Measurements from ENCODE around the gene PLA2G6. TPM values are rescaled to one million over a fixed set of nuclear protein-coding genes. Genes with fewer than 3 reads are reported as not detected.
A peak's percentile ranks its signal among the peaks of the same experiment; 100 is the strongest.

PLA2G6 gene
- total RNA-seq, 1 donor from 2014 or later, result 52.4 TPM

DNA sequence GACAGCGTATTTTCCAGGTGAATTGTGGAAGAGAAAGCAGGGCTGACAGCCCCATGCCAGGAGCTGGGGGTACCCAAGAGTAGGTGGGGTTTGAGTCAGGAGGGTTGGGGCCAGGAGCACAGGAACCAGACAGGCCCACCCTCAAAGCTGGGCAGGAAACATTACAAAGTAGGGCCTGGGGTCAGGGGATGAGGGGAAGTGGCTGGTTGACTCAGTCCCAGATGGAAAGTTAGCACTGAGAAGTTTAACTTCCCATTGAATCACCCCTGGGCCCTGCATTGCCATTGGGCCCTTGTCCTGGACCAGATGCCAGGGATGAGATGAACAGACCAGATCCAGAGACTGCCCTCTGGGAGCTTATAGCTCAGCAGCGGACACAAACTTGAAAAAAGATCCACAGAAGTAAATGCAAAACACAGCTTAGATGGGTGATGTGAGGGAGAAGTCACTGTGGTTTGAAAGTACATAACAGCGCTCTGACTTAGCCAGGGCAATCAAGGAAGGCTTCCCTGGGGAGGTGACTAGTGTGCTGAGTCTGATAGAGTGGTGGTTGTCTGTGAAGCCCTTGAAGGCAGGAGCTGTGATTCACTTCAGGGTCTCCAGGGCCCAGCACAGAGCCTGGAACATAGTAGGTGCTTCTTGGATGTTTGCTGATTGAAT, 22.4 kb upstream of the PLA2G6 start:
- TF ChIP-seq, protein P1, sequence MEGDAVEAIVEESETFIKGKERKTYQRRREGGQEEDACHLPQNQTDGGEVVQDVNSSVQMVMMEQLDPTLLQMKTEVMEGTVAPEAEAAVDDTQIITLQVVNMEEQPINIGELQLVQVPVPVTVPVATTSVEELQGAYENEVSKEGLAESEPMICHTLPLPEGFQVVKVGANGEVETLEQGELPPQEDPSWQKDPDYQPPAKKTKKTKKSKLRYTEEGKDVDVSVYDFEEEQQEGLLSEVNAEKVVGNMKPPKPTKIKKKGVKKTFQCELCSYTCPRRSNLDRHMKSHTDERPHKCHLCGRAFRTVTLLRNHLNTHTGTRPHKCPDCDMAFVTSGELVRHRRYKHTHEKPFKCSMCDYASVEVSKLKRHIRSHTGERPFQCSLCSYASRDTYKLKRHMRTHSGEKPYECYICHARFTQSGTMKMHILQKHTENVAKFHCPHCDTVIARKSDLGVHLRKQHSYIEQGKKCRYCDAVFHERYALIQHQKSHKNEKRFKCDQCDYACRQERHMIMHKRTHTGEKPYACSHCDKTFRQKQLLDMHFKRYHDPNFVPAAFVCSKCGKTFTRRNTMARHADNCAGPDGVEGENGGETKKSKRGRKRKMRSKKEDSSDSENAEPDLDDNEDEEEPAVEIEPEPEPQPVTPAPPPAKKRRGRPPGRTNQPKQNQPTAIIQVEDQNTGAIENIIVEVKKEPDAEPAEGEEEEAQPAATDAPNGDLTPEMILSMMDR (IDR thresholded peaks at IDR 0.05), result no peak
- Histone ChIP-seq H3K27me3 (no peaks in the 10 kb centered on the region), H3K4me3 (peak overlapping the region; percentile 88), H3K4me1 (peaks cover 36% of the 10 kb centered on the region), H3K36me3 (no peaks in the 10 kb centered on the region), H3K27ac (peak overlapping the region; percentile 98), H3K9me3 (no peaks in the 10 kb centered on the region)
- DNase-seq (no peak), ATAC-seq (no peak)
- intact Hi-C loops (cut with DNase I), result no loop called here

DNA sequence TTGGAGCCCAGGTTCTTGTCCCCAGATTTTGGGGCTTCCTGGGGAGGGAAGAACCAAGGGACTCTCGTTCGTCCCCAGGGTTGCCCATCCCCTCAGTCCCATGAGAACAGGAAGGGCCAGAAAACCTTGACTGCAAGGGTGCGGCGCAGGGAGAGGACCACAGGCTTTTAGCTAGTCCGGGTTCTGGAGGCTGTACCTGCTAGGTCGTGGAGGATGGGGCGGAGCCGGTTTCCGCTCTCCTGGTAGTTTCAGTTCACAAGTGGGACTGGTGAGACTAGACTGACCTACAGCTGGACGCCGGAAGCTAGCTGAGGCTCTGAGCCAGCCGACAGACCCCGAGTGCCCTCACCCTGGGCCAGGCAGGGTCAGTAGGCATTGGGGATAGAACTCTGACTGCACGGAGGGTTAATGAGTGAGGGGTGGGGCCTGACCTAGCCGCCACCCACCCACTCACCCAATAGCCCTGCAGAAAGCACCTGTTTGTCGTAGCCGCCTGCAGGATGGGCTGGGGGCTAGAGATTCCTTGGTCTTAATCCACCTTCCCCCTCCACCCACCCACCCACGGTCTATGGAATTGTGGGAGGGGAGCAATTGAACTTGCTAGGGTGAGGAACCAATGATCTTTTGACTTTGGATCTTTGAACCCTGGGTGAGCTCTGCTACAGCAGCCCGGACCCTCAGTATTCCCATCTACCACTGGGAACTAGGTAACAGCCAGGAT, 21.6 kb upstream of the PLA2G6 start:
- DNase-seq, result peak; percentile 85
- TF ChIP-seq, protein P1 (IDR thresholded peaks at IDR 0.05), result no peak
- intact Hi-C loops (cut with DNase I), result no loop called here
- Histone ChIP-seq H3K9me3 (no peaks in the 10 kb centered on the region), H3K27ac (peak overlapping the region; percentile 98), H3K36me3 (no peaks in the 10 kb centered on the region), H3K4me1 (peaks cover 34% of the 10 kb centered on the region), H3K27me3 (no peaks in the 10 kb centered on the region), H3K4me3 (peak overlapping the region; percentile 88)
- ATAC-seq, result peak; percentile 38

DNA sequence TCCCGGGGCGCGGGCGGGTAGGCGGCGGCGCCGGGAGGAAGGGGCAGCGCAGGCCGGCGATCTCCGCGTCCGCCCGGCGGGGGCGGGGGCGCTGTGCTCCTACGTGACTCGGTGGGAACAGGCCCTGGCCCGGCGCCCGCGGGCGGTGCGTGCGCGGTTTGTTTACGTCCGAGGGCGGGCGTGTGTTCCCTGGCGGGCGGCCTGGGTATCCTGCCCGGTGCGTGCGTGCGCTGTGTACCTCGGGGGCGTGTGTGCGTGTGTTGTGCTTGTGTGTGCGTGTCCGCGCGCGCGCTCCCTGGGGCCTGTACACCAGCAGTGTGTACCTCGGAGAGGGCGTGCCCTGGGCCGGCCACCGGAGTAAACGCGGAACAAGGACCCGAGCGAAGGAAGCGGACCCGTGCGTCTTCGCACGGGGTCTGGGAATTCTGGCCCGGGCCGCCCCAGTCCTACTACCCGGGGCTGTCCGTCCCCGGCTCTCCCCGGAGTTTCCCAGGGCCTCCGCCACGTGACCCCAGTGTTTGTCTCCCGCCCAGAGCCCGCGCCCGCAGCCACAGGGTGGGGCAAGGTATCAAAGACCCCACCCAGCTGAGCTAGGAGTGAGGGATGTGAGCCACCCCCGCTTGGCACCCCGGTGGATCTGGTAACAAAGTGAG, 20.9 kb upstream of the PLA2G6 start:
- DNase-seq (peak; percentile 93), ATAC-seq (peak; percentile 74)
- Histone ChIP-seq H3K36me3 (no peaks in the 10 kb centered on the region), H3K4me3 (peak overlapping the region; percentile 88), H3K9me3 (no peaks in the 10 kb centered on the region), H3K27ac (peak overlapping the region; percentile 98), H3K4me1 (peaks cover 27% of the 10 kb centered on the region), H3K27me3 (no peaks in the 10 kb centered on the region)
- intact Hi-C loops (cut with DNase I), result no loop called here
- TF ChIP-seq, protein P1 (IDR thresholded peaks at IDR 0.05), result no peak

DNA sequence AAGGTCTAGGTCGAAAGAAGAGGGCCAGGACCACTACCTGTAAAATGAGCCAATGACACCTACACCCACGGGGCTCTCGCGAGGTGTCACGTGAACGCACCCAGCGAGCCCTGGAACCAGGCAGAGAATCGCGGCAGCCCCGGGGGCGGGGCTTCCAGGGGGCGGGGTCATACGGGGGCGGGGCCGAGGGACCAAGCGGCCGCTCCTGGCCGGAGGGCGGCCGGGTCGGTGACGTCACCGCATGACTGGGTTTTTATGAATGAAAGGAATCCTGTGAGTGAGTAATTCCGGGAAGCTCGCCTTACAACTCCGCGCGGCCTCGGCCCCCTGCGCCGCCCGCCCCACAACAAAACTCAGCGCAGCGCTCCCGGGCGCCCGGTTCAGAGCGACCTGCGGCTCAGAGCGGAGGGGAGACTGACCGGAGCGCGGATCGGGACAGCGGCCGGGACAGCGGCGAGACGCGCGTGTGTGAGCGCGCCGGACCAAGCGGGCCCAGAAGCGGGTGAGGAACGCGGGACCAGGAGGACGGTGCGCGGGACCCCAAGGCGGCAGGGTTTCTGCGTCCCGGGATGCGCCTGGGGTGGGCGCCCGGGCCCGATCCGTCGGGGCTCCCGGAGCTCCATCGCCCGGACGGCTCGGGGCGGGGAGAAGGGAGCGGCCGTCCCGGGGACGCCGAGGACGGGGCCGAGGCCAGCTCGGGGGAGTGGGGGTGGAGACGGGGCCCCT, 20.2 kb upstream of the PLA2G6 start, which contains the start of gene MAFF:
Gene MAFF, plus strand, starts transcription at position 284 of the 726 bp plus-strand sequence. CDS start 11,860 bp downstream, outside the sequence.
- ATAC-seq, result peak; percentile 86
- Histone ChIP-seq H3K9me3 (no peaks in the 10 kb centered on the region), H3K27me3 (no peaks in the 10 kb centered on the region), H3K4me3 (peak within 1 kb of the TSS; percentile 88), H3K27ac (peak within 1 kb of the TSS; percentile 98), H3K4me1 (peaks cover 27% of the 10 kb centered on the region), H3K36me3 (no peaks in the 10 kb centered on the region)
- TF ChIP-seq, protein P1 (IDR thresholded peaks at IDR 0.05), result no peak
- DNase-seq, result peak; percentile 98
- intact Hi-C loops (cut with DNase I), result no loop called here

DNA sequence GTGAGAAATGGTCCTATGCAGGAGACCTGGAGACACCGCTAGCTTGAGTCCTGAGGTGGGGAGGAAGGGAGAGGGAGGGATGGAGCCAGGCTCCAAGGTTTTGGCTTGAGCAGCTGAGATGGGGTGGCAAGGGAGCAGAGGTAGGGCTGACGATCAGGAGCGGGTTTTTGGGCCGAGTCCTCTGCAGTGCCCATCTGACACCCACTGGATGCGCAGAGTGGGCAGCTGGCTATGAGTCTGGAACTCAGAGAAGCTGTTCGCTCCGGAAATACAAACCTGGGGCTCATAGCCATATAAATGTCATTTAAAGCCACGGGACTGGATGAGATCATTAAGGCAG, 19.7 kb upstream of the PLA2G6 start:
- Histone ChIP-seq H3K4me1 (peaks cover 27% of the 10 kb centered on the region), H3K36me3 (no peaks in the 10 kb centered on the region), H3K4me3 (peak overlapping the region; percentile 88), H3K27ac (peak overlapping the region; percentile 49), H3K9me3 (no peaks in the 10 kb centered on the region), H3K27me3 (no peaks in the 10 kb centered on the region)
- intact Hi-C loops (cut with DNase I), result no loop called here
- ATAC-seq (no peak), DNase-seq (no peak)
- TF ChIP-seq, protein P1 (IDR thresholded peaks at IDR 0.05), result no peak

All from upper lobe of right lung (tissue), 1 donor.